Neuronal stem cell (in vitro differentiated cells): Measurements from ENCODE around the gene MYADM.
A peak's percentile ranks its signal among the peaks of the same experiment; 100 is the strongest.
"Not testable (repeated sequence)": the region's sequence is repeated elsewhere in the genome, so short reads cannot be mapped to it uniquely, and the experiment has no call there.

Experiments used
- DNase-seq: peaks from one replicate; pipeline ENCODE4 v3.0.0-alpha.2; 2013; ENCODE audit warnings: low spot score
- H2AFZ ChIP-seq: one replicate; pipeline ENCODE4 v1.6.1; 2013; ENCODE audit warnings: mild to moderate bottlenecking, low read length, inconsistent platforms
- H2AK5ac ChIP-seq: 2 replicates; pipeline ENCODE4 v1.6.1; 2013; ENCODE audit warnings: low read depth, mild to moderate bottlenecking, inconsistent platforms, low read length, moderate library complexity, mixed read lengths
- H2BK120ac ChIP-seq: 2 replicates; pipeline ENCODE4 v1.6.1; 2013; ENCODE audit warnings: low read depth, mild to moderate bottlenecking, inconsistent platforms, low read length, moderate library complexity, mixed read lengths
- H2BK12ac ChIP-seq: one replicate; pipeline ENCODE4 v1.6.1; 2013; ENCODE audit warnings: low read length, inconsistent platforms
- H2BK15ac ChIP-seq: 2 replicates; pipeline ENCODE4 v1.6.1; 2013; ENCODE audit warnings: mild to moderate bottlenecking, low read length, inconsistent platforms, mixed read lengths
- H2BK5ac ChIP-seq: one replicate; pipeline ENCODE4 v1.6.1; 2013; ENCODE audit warnings: inconsistent platforms, mild to moderate bottlenecking, low read length, moderate library complexity
- H3K14ac ChIP-seq: one replicate; pipeline ENCODE4 v1.6.1; 2013; ENCODE audit warnings: low read length, inconsistent platforms
- H3K18ac ChIP-seq: 2 replicates; pipeline ENCODE4 v1.6.1; 2013; ENCODE audit warnings: low read length, inconsistent platforms
- H3K23ac ChIP-seq: 2 replicates; pipeline ENCODE4 v1.6.1; 2013; ENCODE audit warnings: low read depth, mild to moderate bottlenecking, mixed read lengths, low read length, inconsistent platforms; ENCODE audit not compliant: poor library complexity
- H3K27ac ChIP-seq: replicated peaks from 3 replicates; pipeline ENCODE4 v1.5.1; 2013; ENCODE audit warnings: low read length, inconsistent platforms
- H3K27me3 ChIP-seq, 3 experiments: 2 replicates each; pipeline ENCODE4 v1.6.1; 2013; ENCODE audit warnings: low read length in 3 of 3, mild to moderate bottlenecking in 2 of 3, inconsistent platforms in 1 of 3, low read depth in 1 of 3, mixed read lengths in 1 of 3, moderate library complexity in 1 of 3; ENCODE audit not compliant: control insufficient read depth in 3 of 3, insufficient read depth in 3 of 3
- H3K36me3 ChIP-seq, 2 donors: replicated peaks in 1 of 2; 2 replicates each; pipeline ENCODE4 v1.6.1; 2013; ENCODE audit warnings: low read length in 2 of 2; ENCODE audit not compliant: control insufficient read depth in 2 of 2, insufficient read depth in 2 of 2
- H3K4ac ChIP-seq: 2 replicates; pipeline ENCODE4 v1.6.1; 2013; ENCODE audit warnings: inconsistent platforms, mild to moderate bottlenecking, low read length, moderate library complexity
- H3K4me1 ChIP-seq, 2 donors: 1 replicate in 1 of 2; 2 replicates in 1 of 2; pipeline ENCODE4 v1.6.1; 2013; ENCODE audit warnings: low read length in 2 of 2, low read depth in 1 of 2; ENCODE audit not compliant: control insufficient read depth in 2 of 2, insufficient read depth in 1 of 2
- H3K4me2 ChIP-seq: one replicate; pipeline ENCODE4 v1.6.1; 2013; ENCODE audit warnings: mild to moderate bottlenecking, low read length, inconsistent platforms; ENCODE audit not compliant: insufficient read depth, poor library complexity, severe bottlenecking
- H3K4me3 ChIP-seq, 2 donors: 2 replicates each; pipeline ENCODE4 v1.5.1; 2013; ENCODE audit warnings: low read length in 2 of 2, mild to moderate bottlenecking in 2 of 2, inconsistent platforms in 1 of 2, moderate library complexity in 1 of 2
- H3K79me1 ChIP-seq: one replicate; pipeline ENCODE4 v1.6.1; 2013; ENCODE audit warnings: low read depth, mild to moderate bottlenecking, inconsistent platforms, low read length, moderate library complexity
- H3K9ac ChIP-seq: one replicate; pipeline ENCODE4 v1.6.1; 2013; ENCODE audit warnings: mild to moderate bottlenecking, low read depth, low read length, inconsistent platforms; ENCODE audit not compliant: poor library complexity
- H3K9me3 ChIP-seq, 2 donors: replicated peaks in 1 of 2; 2 replicates each; pipeline versions ENCODE3 to v1.6.1; 2013; ENCODE audit warnings: low read length in 2 of 2, mild to moderate bottlenecking in 2 of 2, inconsistent platforms in 1 of 2, low read depth in 1 of 2, mixed read lengths in 1 of 2, moderate library complexity in 1 of 2; ENCODE audit not compliant: control insufficient read depth in 2 of 2, insufficient read depth in 1 of 2
- H4K8ac ChIP-seq: one replicate; pipeline ENCODE4 v1.6.1; 2013; ENCODE audit warnings: low read depth, mild to moderate bottlenecking, inconsistent platforms, low read length, moderate library complexity
- H4K91ac ChIP-seq: one replicate; pipeline ENCODE4 v1.6.1; 2013; ENCODE audit warnings: low read length, low read depth, mild to moderate bottlenecking, inconsistent platforms; ENCODE audit not compliant: poor library complexity
- WGBS, 2 donors: extraction: QIAGEN DNeasy Blood & Tissue Kit; methylation state at CpG; one replicate each; pipeline ENCODE4 v1.1.7; 2013; ENCODE audit warnings: missing lambda C conversion rate in 2 of 2, mixed read lengths in 1 of 2; ENCODE audit not compliant: insufficient read length in 2 of 2, insufficient replicate concordance in 1 of 2; ENCODE audit errors: extremely low coverage in 2 of 2; 5-methylcytosine and 5-hydroxymethylcytosine counted together

The MYADM gene

GRCh38 chr19:53824134-53824611 is 43.5 kb upstream of the MYADM start, which contains the start of gene NLRP12:
TSS of gene NLRP12 (minus strand) at chr19:53824314. CDS start at chr19:53824174, 140 bp downstream.
- Histone ChIP-seq H4K8ac (no peak within 1 kb of the TSS), H2AFZ (peak within 1 kb of the TSS; percentile 4), H3K4me3 (no peak within 1 kb of the TSS), H3K27me3 (no peaks in the 10 kb centered on the region), H2AK5ac (peak within 1 kb of the TSS; percentile 74), H2BK5ac (no peak within 1 kb of the TSS), H3K79me1 (no peaks in the 10 kb centered on the region), H3K9me3 (no peaks in the 10 kb centered on the region), H3K23ac (no peak within 1 kb of the TSS), H3K4me2 (no peak within 1 kb of the TSS), H2BK120ac (no peak within 1 kb of the TSS), H3K27ac (no peak within 1 kb of the TSS), H2BK15ac (no peak within 1 kb of the TSS), H3K36me3 (no peaks in the 10 kb centered on the region), H3K4me1 (no peaks in the 10 kb centered on the region), H3K14ac (no peak within 1 kb of the TSS), H4K91ac (no peak within 1 kb of the TSS), H3K9ac (no peak within 1 kb of the TSS), H3K4ac (no peak within 1 kb of the TSS), H2BK12ac (peak within 1 kb of the TSS; percentile 75), H3K18ac (peak within 1 kb of the TSS; percentile 81)
- no CpG with 5 or more reads among the region's 14 CpGs for WGBS, 2 donors
- no peak for DNase-seq

- Histone ChIP-seq H3K4ac (no peak overlapping the region), H3K4me2 (no peak overlapping the region), H4K8ac (no peak overlapping the region), H3K4me3 (no peak overlapping the region), H3K27me3 (peaks cover 0 to 10% (median 7%) of the 10 kb centered on the region in 3 experiments), H3K18ac (no peak overlapping the region), H3K79me1 (no peaks in the 10 kb centered on the region), H2BK12ac (no peak overlapping the region), H3K27ac (no peak overlapping the region), H3K9ac (no peak overlapping the region), H3K9me3 (no peaks in the 10 kb centered on the region), H3K4me1 (no peaks in the 10 kb centered on the region), H2BK15ac (no peak overlapping the region), H2AFZ (no peak overlapping the region), H3K23ac (no peak overlapping the region), H2BK120ac (no peak overlapping the region), H2AK5ac (no peak overlapping the region), H3K14ac (no peak overlapping the region), H4K91ac (no peak overlapping the region), H3K36me3 (no peaks in the 10 kb centered on the region), H2BK5ac (no peak overlapping the region)
- no CpG with 5 or more reads among the region's 7 CpGs for WGBS, 2 donors
- no peak for DNase-seq
Measured at GRCh38 chr19:53826876-53827275, 40.8 kb upstream of the MYADM start.

GRCh38 chr19:53828531-53828930 is 39.2 kb upstream of the MYADM start:
- no peak overlapping the region for H3K23ac ChIP-seq
- H2BK12ac ChIP-seq = no peak overlapping the region
- no CpG with 5 or more reads among the region's 3 CpGs for WGBS, 2 donors
- no peak overlapping the region for H2BK5ac ChIP-seq
- no peak overlapping the region for H4K8ac ChIP-seq
- H3K36me3 ChIP-seq = no peaks in the 10 kb centered on the region
- no peaks in the 10 kb centered on the region for H3K79me1 ChIP-seq
- no peak overlapping the region for H3K14ac ChIP-seq
- H3K9ac ChIP-seq = no peak overlapping the region
- H3K27ac ChIP-seq = no peak overlapping the region
- peaks cover 0 to 17% (median 11%) of the 10 kb centered on the region in 3 experiments for H3K27me3 ChIP-seq
- H3K4me1 ChIP-seq = no peaks in the 10 kb centered on the region
- no peak overlapping the region for H3K18ac ChIP-seq
- H3K4me3 ChIP-seq = no peak overlapping the region
- no peaks in the 10 kb centered on the region for H3K9me3 ChIP-seq
- no peak overlapping the region for H3K4ac ChIP-seq
- H2AFZ ChIP-seq = no peak overlapping the region
- no peak overlapping the region for H2BK15ac ChIP-seq
- no peak overlapping the region for H3K4me2 ChIP-seq
- H4K91ac ChIP-seq = no peak overlapping the region
- no peak for DNase-seq
- H2AK5ac ChIP-seq = no peak overlapping the region
- no peak overlapping the region for H2BK120ac ChIP-seq

DNA sequence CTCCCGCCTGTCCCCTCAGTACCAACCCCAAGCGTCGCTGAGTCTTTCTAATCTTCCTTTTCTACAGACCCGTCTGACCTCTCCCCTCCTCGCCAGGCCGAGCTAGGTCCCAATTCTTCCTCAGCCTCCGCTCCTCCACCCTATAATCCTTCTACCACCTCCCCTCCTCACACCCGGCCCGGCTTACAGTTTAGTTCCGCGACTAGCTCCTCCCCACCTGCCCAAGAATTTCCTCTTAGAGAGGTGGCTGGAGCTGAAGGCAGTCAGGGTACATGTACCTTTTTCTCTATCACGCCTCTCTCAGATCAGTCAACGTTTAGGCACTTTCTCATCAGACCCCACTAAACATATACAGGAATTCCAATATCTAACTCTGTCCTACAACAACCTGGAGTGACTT is 34.8 kb upstream of the MYADM start:
- H3K79me1 ChIP-seq, H3K4me3 ChIP-seq, H2AFZ ChIP-seq, H3K9me3 ChIP-seq, H3K9ac ChIP-seq, H3K36me3 ChIP-seq, H3K23ac ChIP-seq, H2BK120ac ChIP-seq, H4K91ac ChIP-seq, H2BK15ac ChIP-seq, DNase-seq, H3K4ac ChIP-seq, H3K4me1 ChIP-seq, H2BK5ac ChIP-seq, H3K14ac ChIP-seq, H3K27ac ChIP-seq, H2AK5ac ChIP-seq, H2BK12ac ChIP-seq, H3K18ac ChIP-seq, H4K8ac ChIP-seq, H3K4me2 ChIP-seq: not testable (repeated sequence)
- peaks cover 0 to 21% (median 11%) of the 10 kb centered on the region in 3 experiments for H3K27me3 ChIP-seq
- no CpG with 5 or more reads among the region's 13 CpGs for WGBS, 2 donors
